Stimulated activated CD4-positive, alpha-beta T cell treated with anti-CD3 and anti-CD28 coated beads, Interleukin-1b, Interleukin-23, amount 100 ng/mL, for 1 hour (primary cell): Measurements from ENCODE around the gene OSBPL7.

ENCODE experiments used
- DNase-seq, 2 donors: peaks; one replicate each; pipeline ENCODE4 v3.0.0-alpha.2; 2020; ENCODE audit warnings: low read depth in 2 of 2

Gene OSBPL7, protein sequence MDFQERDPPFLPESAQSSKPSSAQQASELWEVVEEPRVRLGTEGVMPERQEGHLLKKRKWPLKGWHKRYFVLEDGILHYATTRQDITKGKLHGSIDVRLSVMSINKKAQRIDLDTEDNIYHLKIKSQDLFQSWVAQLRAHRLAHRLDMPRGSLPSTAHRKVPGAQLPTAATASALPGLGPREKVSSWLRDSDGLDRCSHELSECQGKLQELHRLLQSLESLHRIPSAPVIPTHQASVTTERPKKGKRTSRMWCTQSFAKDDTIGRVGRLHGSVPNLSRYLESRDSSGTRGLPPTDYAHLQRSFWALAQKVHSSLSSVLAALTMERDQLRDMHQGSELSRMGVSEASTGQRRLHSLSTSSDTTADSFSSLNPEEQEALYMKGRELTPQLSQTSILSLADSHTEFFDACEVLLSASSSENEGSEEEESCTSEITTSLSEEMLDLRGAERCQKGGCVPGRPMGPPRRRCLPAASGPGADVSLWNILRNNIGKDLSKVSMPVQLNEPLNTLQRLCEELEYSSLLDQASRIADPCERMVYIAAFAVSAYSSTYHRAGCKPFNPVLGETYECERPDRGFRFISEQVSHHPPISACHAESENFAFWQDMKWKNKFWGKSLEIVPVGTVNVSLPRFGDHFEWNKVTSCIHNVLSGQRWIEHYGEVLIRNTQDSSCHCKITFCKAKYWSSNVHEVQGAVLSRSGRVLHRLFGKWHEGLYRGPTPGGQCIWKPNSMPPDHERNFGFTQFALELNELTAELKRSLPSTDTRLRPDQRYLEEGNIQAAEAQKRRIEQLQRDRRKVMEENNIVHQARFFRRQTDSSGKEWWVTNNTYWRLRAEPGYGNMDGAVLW

GRCh38 chr17:47821424-47822391 is at the start of gene OSBPL7:
Gene OSBPL7, minus strand, starts transcription at chr17:47821794. Its CDS starts 1,516 bp downstream, at chr17:47820278.
- DNase-seq, result peak in 1 of 2 donors; percentile 58

GRCh38 chr17:47871048-47871447 is 49.5 kb upstream of the OSBPL7 start:
- no peak for DNase-seq

- DNase-seq, result no peak
Measured at GRCh38 chr17:47870056-47870455, 48.5 kb upstream of the OSBPL7 start.

DNA sequence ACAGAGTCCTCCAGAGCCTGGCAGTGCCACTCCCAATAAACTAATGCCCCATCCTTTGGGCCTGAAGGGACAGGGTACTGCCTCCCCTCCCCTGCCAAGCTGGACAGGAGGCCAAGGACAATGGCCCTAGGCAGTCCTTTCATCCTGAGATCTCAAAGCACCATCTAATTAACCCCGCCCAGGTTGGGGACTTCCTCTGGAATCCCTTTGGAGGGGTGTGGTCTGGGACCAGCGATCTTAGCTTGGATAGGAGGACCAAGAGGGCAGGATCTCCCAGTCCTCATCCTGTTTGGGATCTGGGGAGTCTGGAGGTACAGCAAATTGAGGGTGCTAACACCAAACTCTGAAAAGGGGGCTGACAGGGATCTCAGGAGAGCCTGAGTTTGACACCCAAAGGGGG is 47.5 kb upstream of the OSBPL7 start:
- DNase-seq, result no peak

- DNase-seq, result no peak
Measured at GRCh38 chr17:47867813-47868533, 46.4 kb upstream of the OSBPL7 start.

DNA sequence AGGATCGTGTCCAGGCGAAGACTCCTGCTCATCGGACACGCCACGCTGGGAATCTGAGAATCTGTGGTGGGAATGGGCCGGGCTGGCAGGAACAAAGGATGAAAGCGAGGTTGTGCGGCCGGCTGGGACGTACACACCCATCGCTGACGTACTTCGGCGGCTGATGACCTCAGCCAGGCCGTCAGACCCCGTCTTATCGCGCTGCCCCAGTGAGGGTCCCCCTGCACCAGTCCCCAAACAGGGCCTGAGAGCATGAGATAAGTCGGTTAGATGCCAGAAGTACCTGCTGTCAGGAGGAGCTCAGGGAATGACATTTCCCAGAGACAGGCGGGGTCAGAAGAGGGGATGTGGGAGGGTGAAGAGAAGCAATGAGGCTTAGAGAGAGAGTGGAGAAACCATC is 45.3 kb upstream of the OSBPL7 start:
- no peak for DNase-seq

DNA sequence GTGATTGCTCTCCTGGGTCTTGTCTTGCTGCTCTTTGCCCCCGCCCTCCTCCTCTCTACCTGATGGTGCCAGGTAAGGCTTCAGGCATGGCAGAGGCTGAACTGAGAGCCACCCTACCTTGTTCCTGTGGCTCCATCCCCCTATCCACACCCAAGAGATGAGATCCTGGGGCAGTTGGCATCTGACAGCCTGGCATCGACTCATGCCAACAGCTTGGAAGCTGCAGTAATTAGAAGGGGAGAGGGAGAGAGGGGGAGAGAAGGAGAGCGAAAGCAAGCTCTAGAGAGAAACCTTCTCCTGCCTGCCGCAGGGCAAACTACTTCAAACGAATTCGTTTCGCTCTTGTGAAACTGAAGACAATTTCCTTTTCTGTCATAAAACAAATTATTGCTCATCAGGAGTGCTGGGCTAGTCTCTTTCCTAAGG is 43.2 kb upstream of the OSBPL7 start:
- DNase-seq, result no peak

DNA sequence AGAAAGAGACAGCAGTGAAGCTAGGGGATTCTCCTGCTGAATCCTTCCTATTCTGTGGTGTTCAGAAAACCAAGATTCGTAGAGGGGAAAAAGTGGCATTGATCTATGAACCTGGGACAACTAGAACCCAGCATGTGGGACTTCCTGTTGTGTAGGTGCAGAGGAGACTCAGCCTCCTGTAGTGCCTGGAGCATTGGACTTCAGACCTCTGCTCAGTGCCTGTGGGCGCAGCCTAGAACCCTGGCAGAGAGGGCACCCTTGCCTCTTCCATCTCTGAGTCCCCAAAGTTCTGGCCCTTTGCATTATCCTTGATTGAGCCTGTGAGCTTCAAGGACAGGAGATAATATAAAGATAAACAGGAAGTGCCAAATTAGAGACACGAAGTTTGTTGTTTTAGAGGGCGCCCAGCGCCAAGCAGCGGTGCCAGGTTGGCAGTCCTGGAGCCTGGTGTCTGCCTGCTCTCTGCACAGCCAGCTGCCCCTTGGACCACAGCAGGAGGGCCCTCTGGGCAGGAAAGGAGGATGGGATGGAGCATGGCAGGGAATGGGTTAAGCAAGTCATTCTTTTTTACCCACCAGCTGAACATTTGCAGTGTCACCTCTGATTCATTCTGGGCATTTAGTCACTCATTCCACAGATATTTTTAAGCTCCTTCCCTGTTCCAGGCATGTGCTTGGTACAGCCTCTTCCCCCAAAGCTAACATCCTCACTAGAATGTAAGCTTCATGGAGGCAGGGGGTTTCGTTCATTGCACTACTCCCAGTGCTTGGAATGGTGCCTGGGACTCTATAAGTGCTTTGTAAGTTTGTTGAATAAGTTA is 41.2 kb upstream of the OSBPL7 start:
- DNase-seq, result no peak

GRCh38 chr17:47860386-47860785 is 38.8 kb upstream of the OSBPL7 start:
- no peak for DNase-seq

DNA sequence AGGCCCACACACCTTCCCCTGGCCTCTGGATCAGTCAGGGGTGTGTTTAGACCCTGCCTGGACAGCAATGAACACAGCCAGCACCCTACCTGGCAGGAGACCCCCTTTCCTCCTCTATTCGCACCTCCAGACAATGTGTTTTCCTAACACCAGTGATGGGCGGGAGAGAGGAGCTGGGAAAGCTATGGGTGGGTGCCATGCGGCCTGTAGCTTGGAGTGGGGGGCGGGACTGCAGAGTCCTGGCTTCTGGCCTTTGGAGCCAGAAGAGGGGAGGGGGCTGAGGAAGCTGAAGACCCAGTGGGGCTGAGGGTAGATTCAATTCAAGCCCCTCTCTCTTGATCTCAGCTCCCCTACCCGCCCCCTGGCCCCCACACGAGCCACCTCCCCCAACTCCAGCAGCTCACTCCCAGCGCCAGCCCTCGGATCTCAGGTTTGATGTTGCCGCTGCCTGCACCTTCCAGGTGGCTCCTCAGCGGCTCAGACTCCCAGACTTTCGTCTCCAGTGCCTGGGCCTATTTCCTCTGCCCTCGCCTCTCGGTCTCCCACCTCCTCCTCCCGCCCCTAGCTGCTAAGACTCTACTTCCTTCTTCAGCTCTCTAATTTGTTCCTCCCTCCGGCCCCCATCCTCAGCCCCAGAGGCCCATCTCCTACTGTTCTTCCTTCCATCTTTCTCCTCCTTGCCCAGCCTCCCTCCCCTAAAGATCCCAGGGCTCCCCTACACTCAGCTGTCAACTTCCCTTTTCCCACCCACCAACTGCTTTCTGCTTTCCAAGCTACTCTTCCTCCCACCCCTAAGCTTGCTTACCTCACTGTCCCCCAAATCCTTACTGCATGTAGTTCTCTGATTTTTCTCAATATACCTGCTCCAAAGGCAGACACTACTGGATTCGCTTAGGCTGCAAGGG is 36.2 kb upstream of the OSBPL7 start:
- DNase-seq, result no peak

DNA sequence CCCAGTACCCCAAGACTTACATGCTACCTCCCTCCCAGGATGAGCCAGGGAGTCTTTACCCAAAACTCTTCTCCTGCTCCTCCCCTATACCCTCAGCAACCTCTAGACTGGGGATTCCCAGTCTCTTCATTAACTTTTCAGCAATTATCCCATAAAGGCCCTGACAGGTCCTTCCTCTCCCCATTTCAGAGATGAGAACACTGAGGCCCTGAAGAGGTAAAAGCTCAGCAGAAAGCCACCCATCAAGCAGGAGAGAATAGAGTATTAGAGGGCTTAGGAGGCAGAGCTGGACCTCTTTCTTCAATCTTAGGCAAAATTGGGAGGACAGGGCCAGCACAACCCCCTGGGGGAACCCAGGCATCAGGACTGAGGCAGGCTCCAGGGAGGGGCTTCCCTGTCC is 35.2 kb upstream of the OSBPL7 start:
- no peak for DNase-seq

- DNase-seq, result no peak
Measured at GRCh38 chr17:47855737-47856136, 34.1 kb upstream of the OSBPL7 start.

GRCh38 chr17:47853616-47854015 is 32.0 kb upstream of the OSBPL7 start:
- DNase-seq, result no peak

DNA sequence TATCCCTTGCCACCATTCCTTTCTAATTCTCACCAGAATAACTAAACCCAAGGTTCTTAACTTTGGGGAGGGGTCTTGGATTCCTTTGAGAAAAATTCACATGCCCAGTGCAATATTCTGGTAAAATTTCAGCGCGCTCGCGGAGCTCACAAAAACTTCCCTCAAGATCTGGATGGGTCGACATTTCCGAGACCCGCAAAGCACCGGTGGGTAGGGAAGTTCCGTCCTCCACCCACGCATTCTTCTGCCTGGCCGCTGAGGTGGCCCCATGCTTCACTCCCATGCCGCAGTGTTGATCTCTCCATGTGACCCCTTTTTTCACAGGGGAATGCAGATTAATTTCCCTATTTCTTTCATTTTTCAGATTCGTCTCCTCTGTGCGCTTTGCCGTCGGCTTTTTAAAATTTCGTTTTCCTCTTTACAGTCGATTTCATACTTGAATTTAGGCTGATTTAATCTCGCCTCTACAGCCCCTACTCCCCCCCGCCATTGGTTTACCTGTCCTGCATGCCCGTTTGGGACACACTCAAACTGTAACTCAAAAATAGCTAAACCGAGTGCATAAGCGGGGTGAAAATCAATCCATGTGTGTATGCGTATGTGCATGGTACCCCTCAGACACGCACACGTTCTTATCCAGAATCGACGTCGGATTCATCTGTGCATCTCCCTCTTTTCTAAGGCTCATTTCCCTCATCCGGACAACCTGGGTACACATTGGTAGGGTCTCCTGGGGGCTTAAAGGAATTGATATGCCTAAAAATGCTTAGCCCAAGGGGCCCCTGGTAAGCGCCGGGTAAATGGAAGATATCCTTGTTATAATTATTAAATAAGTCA is 30.7 kb upstream of the OSBPL7 start:
- no peak for DNase-seq

DNA sequence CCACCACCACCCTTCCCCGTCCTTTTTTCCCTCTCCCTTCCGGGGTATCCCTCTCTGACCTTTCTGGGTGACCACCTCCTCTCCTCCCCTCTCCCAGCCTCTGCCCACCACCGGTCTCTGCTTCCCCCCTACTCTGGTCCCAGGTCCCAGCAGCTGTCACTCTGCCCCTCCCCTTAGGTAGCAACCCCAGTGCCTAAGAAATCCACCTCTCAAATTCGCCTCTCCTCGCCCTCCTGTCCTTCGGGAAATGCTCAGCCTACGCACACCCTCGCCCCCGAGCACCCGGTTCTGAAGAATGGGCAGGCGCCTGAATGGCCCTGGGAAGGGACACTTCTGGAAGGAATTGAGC is 30.1 kb upstream of the OSBPL7 start:
- DNase-seq, result no peak

DNA sequence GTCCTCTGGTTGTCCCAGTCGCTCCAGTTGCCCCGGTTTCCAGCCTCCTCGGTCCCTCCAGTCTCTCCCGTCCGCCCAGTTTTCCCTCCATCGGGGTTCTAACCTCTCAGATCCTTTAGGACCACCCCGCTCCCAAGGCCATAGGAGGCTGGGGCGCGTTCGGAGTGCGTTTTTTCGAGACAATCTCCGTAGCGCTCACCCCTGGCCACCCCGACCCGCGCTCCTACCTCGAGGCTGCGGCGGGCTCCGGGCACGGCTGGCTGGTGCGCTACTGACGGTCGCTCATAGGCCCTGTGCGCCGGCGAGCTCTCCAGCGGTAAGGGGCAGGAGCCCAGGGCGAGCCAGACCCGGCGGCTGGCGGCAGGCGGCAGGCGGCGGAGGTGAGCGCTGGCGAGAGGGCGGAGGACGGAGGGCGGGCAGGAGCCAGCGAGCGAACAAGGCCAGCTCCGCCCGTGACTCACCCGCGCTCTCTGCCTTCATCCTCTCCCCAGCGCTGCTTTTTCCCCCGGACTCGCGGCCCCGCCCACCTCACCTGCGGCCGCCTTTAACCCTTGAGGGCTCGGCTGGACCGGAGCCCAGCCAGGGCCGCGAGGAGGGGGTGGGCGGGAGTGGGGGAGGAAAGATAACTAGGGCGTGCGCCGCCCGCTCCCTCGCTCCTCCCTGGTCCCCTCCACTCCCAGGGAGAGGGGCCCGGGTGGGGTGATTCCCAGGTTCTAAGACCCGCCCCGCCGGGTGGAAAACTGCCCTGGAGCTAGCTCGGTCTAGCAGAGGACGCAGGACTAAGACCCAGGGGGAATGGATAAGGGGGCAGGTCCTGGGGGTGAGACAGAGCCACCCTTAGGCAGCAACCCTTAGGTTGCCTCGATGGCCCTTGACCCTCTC is 29.3 kb upstream of the OSBPL7 start, which contains the start of gene SP6:
SP6 (minus strand) TSS at position 472 of the 882 bp plus-strand sequence. CDS start 2,734 bp downstream, outside the sequence.
- peak; percentile 29 to 45 for DNase-seq

- DNase-seq, result no peak
Measured at GRCh38 chr17:47850373-47850691, 28.7 kb upstream of the OSBPL7 start.
